Loucy (cell line): ENCODE data around the gene CLDN15.
"Not testable (repeated sequence)": the region's sequence is repeated elsewhere in the genome, so short reads cannot be mapped to it uniquely, and the experiment has no call there.

Source experiments
- H2AFZ ChIP-seq: fragments of 200-600 bp; sonication (generic); 2 replicates; pipeline ENCODE4 v1.6.0; 2016; ENCODE audit warnings: antibody characterized with exemption, mild to moderate bottlenecking, low read length, moderate library complexity
- H3F3A ChIP-seq: fragments of 200-600 bp; 2 replicates; pipeline ENCODE4 v1.6.0; 2016; ENCODE audit warnings: antibody characterized with exemption, low read depth, mild to moderate bottlenecking
- H3K27me3 ChIP-seq: fragments of 200-600 bp; sonication (generic); 2 replicates; pipeline ENCODE4 v1.6.1; 2014; ENCODE audit warnings: low read length, mild to moderate bottlenecking; ENCODE audit not compliant: insufficient read depth, poor library complexity, severe bottlenecking
- H3K36me3 ChIP-seq: fragments of 200-600 bp; sonication (generic); 2 replicates; pipeline ENCODE4 v1.6.1; 2016; ENCODE audit warnings: low read length; ENCODE audit not compliant: insufficient read depth
- H3K4me1 ChIP-seq: fragments of 200-600 bp; sonication (generic); 2 replicates; pipeline ENCODE4 v1.5.1; 2014; ENCODE audit warnings: low read length, mild to moderate bottlenecking; ENCODE audit not compliant: insufficient read depth, poor library complexity, severe bottlenecking
- H3K4me2 ChIP-seq: fragments of 200-600 bp; sonication (generic); 2 replicates; pipeline ENCODE4 v1.6.0; 2014; ENCODE audit warnings: antibody characterized with exemption, low read length, low read depth, mild to moderate bottlenecking; ENCODE audit not compliant: poor library complexity, severe bottlenecking
- H3K4me3 ChIP-seq: fragments of 200-600 bp; sonication (generic); 2 replicates; pipeline ENCODE4 v1.5.1; 2014; ENCODE audit warnings: low read length, mild to moderate bottlenecking, mixed read lengths; ENCODE audit not compliant: poor library complexity, severe bottlenecking
- H3K79me2 ChIP-seq: fragments of 200-600 bp; sonication (generic); 2 replicates; pipeline ENCODE4 v1.6.1; 2014; ENCODE audit warnings: low read length; ENCODE audit not compliant: insufficient read depth
- H3K9ac ChIP-seq: fragments of 200-600 bp; sonication (generic); 2 replicates; pipeline ENCODE4 v1.6.0; 2014; ENCODE audit warnings: mild to moderate bottlenecking, low read depth, low read length, moderate library complexity; ENCODE audit not compliant: poor library complexity, severe bottlenecking
- H3K9me2 ChIP-seq: fragments of 200-600 bp; sonication (generic); replicated peaks from 2 replicates; pipeline ENCODE4 v1.6.1; 2016; ENCODE audit warnings: low read depth, low read length, mixed read lengths
- H3K9me3 ChIP-seq: fragments of 200-600 bp; sonication (generic); 2 replicates; pipeline ENCODE4 v1.6.1; 2014; ENCODE audit warnings: mild to moderate bottlenecking, antibody characterized with exemption, low read length, low read depth; ENCODE audit not compliant: insufficient read depth
- H4K20me1 ChIP-seq: fragments of 200-600 bp; sonication (generic); 2 replicates; pipeline ENCODE4 v1.6.0; 2014; ENCODE audit warnings: antibody characterized with exemption, low read length, mild to moderate bottlenecking; ENCODE audit not compliant: insufficient read depth, poor library complexity, severe bottlenecking
- CTCF ChIP-seq: fragments of 200-600 bp; sonication (generic); conservative IDR thresholded peaks from 2 replicates; pipeline ENCODE4 v1.5.1; 2014; ENCODE audit warnings: mild to moderate bottlenecking, antibody characterized with exemption, low read length
- EZH2phosphoT487 ChIP-seq: fragments of 200-600 bp; IDR thresholded peaks from 2 replicates; pipeline ENCODE4 v1.6.1; 2018; ENCODE audit warnings: antibody characterized with exemption, mild to moderate bottlenecking, moderate library complexity, borderline replicate concordance

Gene CLDN15

GRCh38 chr7:101206665-101207042 lies 30.9 kb downstream of the CLDN15 start:
- H3K4me1 ChIP-seq, result no peaks in the 10 kb centered on the region
- H3F3A ChIP-seq, result no peaks in the 10 kb centered on the region
- no peak overlapping the region for H3K4me2 ChIP-seq
- no peaks in the 10 kb centered on the region for H3K27me3 ChIP-seq
- H3K79me2 ChIP-seq, result no peaks in the 10 kb centered on the region
- H3K9me3 ChIP-seq, result no peaks in the 10 kb centered on the region
- H2AFZ ChIP-seq, result no peak overlapping the region
- no peaks in the 10 kb centered on the region for H3K36me3 ChIP-seq
- H4K20me1 ChIP-seq, result no peaks in the 10 kb centered on the region
- TF ChIP-seq EZH2phosphoT487 (no peak), CTCF (no peak)
- no peak overlapping the region for H3K9ac ChIP-seq
- no peaks in the 10 kb centered on the region for H3K9me2 ChIP-seq
- no peak overlapping the region for H3K4me3 ChIP-seq

- no peak overlapping the region for H2AFZ ChIP-seq
- no peak overlapping the region for H3K4me2 ChIP-seq
- no peaks in the 10 kb centered on the region for H3K79me2 ChIP-seq
- no peaks in the 10 kb centered on the region for H4K20me1 ChIP-seq
- H3K9me2 ChIP-seq, result no peaks in the 10 kb centered on the region
- no peaks in the 10 kb centered on the region for H3K9me3 ChIP-seq
- no peaks in the 10 kb centered on the region for H3K36me3 ChIP-seq
- H3F3A ChIP-seq, result no peaks in the 10 kb centered on the region
- TF ChIP-seq EZH2phosphoT487 (no peak), CTCF (no peak)
- H3K4me1 ChIP-seq, result no peaks in the 10 kb centered on the region
- H3K4me3 ChIP-seq, result no peak overlapping the region
- H3K9ac ChIP-seq, result no peak overlapping the region
- no peaks in the 10 kb centered on the region for H3K27me3 ChIP-seq
These were observed 31.5 kb downstream of the CLDN15 start for GRCh38 chr7:101205901-101206664.

GRCh38 chr7:101203740-101204738 lies 33.6 kb downstream of the CLDN15 start:
- H2AFZ ChIP-seq, H4K20me1 ChIP-seq, H3K9me2 ChIP-seq, H3K4me3 ChIP-seq, H3K4me1 ChIP-seq, H3K27me3 ChIP-seq, H3K9me3 ChIP-seq, H3K36me3 ChIP-seq, H3K4me2 ChIP-seq, H3K9ac ChIP-seq, H3F3A ChIP-seq, H3K79me2 ChIP-seq: not testable (repeated sequence)
